Lower leg skin (tissue), 3 donors: ENCODE measurements around the gene CYP27A1.

ENCODE experiments used
- POLR2A ChIP-seq, 2 donors: fragments of 450-650 bp; IDR thresholded peaks; one replicate each; pipeline ENCODE4 v1.6.1; 2016 to 2017; ENCODE audit warnings: antibody characterized with exemption in 2 of 2, mild to moderate bottlenecking in 1 of 2, moderate library complexity in 1 of 2
- TF ChIP-seq, protein P1 (sequence below), 3 donors: fragments of 450-650 bp; IDR thresholded peaks; one replicate each; pipeline ENCODE4 v1.5.1; 2016; ENCODE audit warnings: antibody characterized with exemption in 3 of 3, mild to moderate bottlenecking in 3 of 3, moderate library complexity in 2 of 3

- TF ChIP-seq, protein P1, sequence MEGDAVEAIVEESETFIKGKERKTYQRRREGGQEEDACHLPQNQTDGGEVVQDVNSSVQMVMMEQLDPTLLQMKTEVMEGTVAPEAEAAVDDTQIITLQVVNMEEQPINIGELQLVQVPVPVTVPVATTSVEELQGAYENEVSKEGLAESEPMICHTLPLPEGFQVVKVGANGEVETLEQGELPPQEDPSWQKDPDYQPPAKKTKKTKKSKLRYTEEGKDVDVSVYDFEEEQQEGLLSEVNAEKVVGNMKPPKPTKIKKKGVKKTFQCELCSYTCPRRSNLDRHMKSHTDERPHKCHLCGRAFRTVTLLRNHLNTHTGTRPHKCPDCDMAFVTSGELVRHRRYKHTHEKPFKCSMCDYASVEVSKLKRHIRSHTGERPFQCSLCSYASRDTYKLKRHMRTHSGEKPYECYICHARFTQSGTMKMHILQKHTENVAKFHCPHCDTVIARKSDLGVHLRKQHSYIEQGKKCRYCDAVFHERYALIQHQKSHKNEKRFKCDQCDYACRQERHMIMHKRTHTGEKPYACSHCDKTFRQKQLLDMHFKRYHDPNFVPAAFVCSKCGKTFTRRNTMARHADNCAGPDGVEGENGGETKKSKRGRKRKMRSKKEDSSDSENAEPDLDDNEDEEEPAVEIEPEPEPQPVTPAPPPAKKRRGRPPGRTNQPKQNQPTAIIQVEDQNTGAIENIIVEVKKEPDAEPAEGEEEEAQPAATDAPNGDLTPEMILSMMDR (IDR thresholded peaks at IDR 0.05): no peak
- TF ChIP-seq POLR2A (IDR thresholded peaks at IDR 0.05): no peak
Observed at GRCh38 chr2:218788529-218789255, 6.7 kb downstream of the CYP27A1 start.
